ENCODE results near the gene FAM117B. TPM values are rescaled to one million over a fixed set of nuclear protein-coding genes. Genes with fewer than 3 reads are reported as not detected.

Gene FAM117B
- total RNA-seq, 1 experiment from 2014 or later: 9.1 TPM

DNA sequence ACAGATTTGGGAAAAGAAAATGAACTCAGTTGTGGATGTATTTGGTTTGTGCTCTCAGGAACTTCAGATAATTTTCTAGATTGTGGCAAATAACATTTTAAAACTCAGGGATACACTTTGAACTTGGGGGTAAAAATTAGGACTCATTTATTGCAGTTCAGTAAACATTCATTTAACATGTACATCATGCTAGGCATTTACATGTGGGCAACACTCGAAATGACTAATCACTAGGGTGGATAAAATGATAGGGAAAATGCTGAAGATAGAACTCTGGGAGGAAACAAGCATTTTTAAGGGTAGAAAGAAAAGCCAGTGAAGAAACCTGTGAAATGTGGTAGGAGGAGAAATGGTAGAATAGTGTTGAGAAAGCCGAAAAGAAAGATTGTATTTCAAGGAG, 7.8 kb downstream of the FAM117B start (continued):
- no peak for TF ChIP-seq SRF (IDR thresholded peaks at IDR 0.05; ENCODE audit: low read depth)
- TF ChIP-seq, protein P1, sequence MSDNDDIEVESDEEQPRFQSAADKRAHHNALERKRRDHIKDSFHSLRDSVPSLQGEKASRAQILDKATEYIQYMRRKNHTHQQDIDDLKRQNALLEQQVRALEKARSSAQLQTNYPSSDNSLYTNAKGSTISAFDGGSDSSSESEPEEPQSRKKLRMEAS (IDR thresholded peaks at IDR 0.05): no peak

GRCh38 chr2:202643012-202643858, 8.5 kb downstream of the FAM117B start:
- intact Hi-C loops (cut with micrococcal nuclease): no loop called here
- no TSS peak for BruUV-seq (replicated peaks)
- Histone ChIP-seq H3K9ac (ENCODE audit: low read length) (no peak overlapping the region), H3K4me3 (replicated peaks in 1 of 2; ENCODE audit: low read depth in 1 of 2, low read length in 2 of 2) (no peak overlapping the region), H3K4me1 (ENCODE audit: control insufficient read depth in 1 of 2, insufficient read depth in 2 of 2, low read length in 2 of 2) (no peaks in the 10 kb centered on the region), H3K79me2 (ENCODE audit: insufficient read depth, low read length) (no peaks in the 10 kb centered on the region; the same call in 1 of the 2 replicates), H4K20me1 (ENCODE audit: insufficient read depth) (no peaks in the 10 kb centered on the region), H3K36me3 (ENCODE audit: control insufficient read depth in 1 of 2, insufficient read depth in 2 of 2, low read length in 2 of 2) (no peaks in the 10 kb centered on the region), H3K9me2 (ENCODE audit: insufficient read depth) (no peaks in the 10 kb centered on the region), H3K27ac (ENCODE audit: low read depth, low read length) (no peak overlapping the region), H3K9me3 (ENCODE audit: control insufficient read depth in 1 of 2, insufficient read depth in 1 of 2, low read depth in 1 of 2, low read length in 2 of 2) (no peaks in the 10 kb centered on the region), H2AFZ (ENCODE audit: low read depth, low read length, poor library complexity, severe bottlenecking) (no peak overlapping the region), H3K4me2 (ENCODE audit: low read length) (no peak overlapping the region), H3K27me3 (ENCODE audit: insufficient read depth, low read length) (no peaks in the 10 kb centered on the region)
- POLR2A ChIA-PET: no interaction called here
- CTCF ChIA-PET: no interaction called here
- no peak for DNase-seq (ENCODE audit: low read depth, low spot score)
- TF ChIP-seq POLR2AphosphoS5 (IDR thresholded peaks at IDR 0.05; ENCODE audit: low read depth, low read length) (no peak), EGR1 (IDR thresholded peaks at IDR 0.05; ENCODE audit: low read depth) (no peak), YY1 (IDR thresholded peaks at IDR 0.05; ENCODE audit: extremely low read depth, insufficient replicate concordance, low read depth, low read length) (no peak), ZFX (IDR thresholded peaks at IDR 0.05) (no peak), SRF (IDR thresholded peaks at IDR 0.05; ENCODE audit: low read depth) (no peak), RAD21 (IDR thresholded peaks at IDR 0.05; ENCODE audit: low read depth) (no peak), CBX3 (IDR thresholded peaks at IDR 0.05; ENCODE audit: low read depth) (no peak), EZH2 (IDR thresholded peaks at IDR 0.05) (no peak)
- TF ChIP-seq, protein P2, sequence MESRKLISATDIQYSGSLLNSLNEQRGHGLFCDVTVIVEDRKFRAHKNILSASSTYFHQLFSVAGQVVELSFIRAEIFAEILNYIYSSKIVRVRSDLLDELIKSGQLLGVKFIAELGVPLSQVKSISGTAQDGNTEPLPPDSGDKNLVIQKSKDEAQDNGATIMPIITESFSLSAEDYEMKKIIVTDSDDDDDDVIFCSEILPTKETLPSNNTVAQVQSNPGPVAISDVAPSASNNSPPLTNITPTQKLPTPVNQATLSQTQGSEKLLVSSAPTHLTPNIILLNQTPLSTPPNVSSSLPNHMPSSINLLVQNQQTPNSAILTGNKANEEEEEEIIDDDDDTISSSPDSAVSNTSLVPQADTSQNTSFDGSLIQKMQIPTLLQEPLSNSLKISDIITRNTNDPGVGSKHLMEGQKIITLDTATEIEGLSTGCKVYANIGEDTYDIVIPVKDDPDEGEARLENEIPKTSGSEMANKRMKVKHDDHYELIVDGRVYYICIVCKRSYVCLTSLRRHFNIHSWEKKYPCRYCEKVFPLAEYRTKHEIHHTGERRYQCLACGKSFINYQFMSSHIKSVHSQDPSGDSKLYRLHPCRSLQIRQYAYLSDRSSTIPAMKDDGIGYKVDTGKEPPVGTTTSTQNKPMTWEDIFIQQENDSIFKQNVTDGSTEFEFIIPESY (IDR thresholded peaks at IDR 0.05; ENCODE audit: extremely low read depth, insufficient replicate concordance, low read length): no peak
- ATAC-seq: no peak
- RAD21 ChIA-PET (ENCODE audit: low non-redundant PET in 1 of 2, low total read pairs in 2 of 2, uncharacterized antibody in 2 of 2, unreplicated experiment in 2 of 2): no interaction called here
